UCSD-AML1 (cell line): ENCODE results near the gene EPHA6.

Experiments
- DNase-seq: peaks from one replicate; lab custom pipeline; 2025; ENCODE audit not compliant: unreplicated experiment; lab: John Stamatoyannopoulos, UW

The EPHA6 gene

DNA sequence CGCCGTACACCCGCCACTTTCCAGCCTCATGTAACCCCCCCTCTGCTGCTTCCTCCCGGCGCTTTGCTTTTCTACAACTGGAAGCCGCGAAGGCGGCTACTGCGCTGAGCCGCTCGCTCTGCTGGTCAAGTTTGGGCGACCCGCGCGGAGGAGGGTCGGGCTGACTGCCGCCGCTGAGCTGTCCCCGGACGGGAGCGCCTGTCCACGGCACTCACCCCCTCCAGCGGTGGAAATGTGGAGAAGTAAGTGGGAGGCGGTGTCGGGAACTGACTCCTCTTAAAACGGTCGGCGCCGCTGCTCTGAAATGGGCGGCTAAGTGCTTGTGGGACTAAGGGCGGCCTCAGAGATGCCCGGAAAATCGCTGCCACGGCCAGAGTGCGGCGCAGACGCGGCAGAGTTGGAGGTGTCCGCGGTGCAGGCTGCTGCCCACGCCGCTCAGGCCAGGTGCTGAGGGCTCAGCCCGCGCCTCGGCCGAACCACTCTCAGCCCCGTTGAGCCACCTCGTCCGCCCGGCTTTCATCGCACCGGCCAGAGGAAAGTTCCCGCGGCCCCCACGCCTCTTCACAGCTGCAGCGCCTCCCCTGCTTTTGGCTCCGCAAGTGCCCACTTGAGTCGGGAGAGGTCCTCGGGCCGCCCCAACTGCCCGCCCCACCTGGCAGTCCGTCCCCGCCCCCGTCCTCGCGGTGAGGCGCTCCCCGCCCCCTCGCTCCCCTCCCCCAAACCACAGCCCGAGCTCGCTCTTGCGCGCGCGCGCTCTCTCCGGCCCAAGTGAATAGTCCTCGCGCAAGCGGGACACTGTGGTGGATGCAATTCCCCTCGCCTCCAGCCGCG is at the start of gene EPHA6:
Gene EPHA6 (plus strand): TSS at position 775 of the 831 bp plus-strand sequence.
- DNase-seq, result peak; percentile 22

GRCh38 chr3:96776818-96777217 is 37.6 kb upstream of the EPHA6 start:
- DNase-seq, result no peak

GRCh38 chr3:96779810-96780209 is 34.6 kb upstream of the EPHA6 start:
- no peak for DNase-seq

- DNase-seq, result no peak
These were observed 18.3 kb upstream of the EPHA6 start for GRCh38 chr3:96796101-96796500.

DNA sequence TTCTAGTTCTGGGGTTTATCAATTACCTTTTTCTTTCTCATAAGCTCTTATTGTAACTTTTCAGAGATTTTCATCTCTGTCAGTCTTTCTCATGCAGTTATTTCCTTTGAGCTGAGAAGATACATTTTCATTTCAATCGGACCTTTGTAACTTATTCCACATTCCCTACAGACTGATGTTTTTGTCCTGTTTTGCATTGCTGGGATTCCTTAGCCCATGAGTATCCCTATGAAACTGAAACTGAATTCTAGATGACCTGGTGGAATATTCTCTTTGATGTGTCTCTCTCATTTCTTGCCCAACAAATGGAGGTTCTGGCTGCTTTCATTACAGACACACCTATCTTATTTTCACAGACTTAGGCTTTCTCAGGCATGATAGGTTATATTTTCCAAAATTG is 10.5 kb upstream of the EPHA6 start:
- DNase-seq, result no peak

- no peak for DNase-seq
These were observed 8.1 kb upstream of the EPHA6 start for GRCh38 chr3:96806341-96806740.

- DNase-seq, result peak; percentile 60
These were observed 1.1 kb upstream of the EPHA6 start for GRCh38 chr3:96813134-96813819.

DNA sequence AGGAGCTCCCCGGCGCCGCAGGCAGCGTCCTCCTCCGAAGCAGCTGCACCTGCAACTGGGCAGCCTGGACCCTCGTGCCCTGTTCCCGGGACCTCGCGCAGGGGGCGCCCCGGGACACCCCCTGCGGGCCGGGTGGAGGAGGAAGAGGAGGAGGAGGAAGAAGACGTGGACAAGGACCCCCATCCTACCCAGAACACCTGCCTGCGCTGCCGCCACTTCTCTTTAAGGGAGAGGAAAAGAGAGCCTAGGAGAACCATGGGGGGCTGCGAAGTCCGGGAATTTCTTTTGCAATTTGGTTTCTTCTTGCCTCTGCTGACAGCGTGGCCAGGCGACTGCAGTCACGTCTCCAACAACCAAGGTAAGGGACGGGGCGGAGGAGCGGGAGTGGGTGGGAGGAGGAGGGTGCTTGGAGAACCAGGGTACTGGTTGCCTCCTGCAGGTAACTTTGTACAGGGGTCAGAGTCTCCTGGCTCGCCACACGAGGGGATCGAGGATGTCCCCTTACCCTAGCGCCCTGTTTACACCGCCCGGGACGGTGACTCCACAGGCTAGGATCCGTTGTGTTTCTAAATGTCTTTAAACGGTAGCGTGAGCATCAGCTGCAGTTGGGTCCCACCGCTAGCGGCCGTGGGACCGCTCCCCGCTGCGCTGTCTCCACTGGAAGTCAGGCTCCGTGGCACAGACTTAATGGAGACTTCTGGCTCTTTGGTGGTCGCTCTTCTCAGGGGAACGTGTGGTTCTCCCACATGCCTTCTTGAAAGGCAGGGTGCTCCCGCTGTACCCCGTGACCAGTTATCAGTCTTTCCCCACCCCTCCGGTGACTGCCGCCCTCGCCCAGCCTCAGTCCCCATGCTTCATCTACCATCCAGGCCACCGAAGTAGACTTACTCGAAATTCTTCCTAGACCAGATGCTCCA is 515 bp downstream of the EPHA6 start:
- peak; percentile 4 for DNase-seq

DNA sequence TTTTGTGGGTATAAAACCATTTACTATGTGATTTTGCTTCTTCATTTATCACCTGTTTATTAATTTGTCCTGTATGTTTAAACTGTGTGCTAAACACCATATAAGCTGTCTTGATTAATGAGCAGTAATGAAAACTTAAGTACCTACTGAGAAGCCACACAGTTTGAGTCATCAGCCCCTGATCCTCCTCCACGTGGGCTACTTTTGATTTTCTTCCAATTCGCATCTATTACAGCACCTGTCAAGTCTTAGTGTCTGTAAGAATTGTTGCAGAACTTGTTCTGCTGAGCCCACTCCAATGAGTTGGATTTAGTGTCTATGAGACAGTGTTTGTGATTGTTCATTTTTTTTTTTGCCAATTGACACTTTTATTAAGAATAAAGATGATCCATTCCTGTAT is 16.8 kb downstream of the EPHA6 start:
- DNase-seq, result no peak

- no peak for DNase-seq
These were observed 18.9 kb downstream of the EPHA6 start for GRCh38 chr3:96833301-96833700.

- DNase-seq, result no peak
These were observed 21.9 kb downstream of the EPHA6 start for GRCh38 chr3:96836153-96836915.

DNA sequence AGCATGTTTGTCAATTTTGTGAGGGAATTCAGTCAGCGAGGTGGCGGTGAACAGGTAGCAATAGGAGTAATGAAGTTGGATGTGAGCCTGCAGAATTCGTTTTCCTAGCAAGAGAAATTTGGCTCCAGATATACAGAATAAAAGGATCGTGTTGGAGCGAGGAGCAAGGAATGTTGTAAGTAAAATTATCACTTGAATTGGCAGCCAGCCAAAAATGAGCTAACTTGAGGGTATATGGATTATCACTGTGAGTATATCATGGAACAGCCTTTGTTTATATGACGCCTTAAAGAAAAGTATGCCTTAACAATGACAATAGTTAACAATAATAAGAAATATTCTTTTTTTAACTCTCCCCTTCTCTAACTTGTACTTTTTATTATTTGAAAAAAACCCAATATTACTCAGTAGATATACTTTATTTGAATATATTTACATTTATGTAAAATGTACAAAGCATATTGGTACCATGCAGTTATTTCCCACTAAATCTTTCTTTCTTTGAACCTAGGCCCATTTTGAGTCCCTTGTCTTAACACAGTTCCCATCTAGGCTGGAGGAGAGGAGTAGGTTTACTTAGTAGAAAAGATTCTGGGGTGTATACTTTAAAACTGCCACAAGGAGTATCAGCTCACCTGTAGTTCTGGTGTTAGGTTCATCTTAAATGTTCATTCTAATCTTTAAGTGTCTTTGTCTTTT is 29.3 kb downstream of the EPHA6 start:
- no peak for DNase-seq

DNA sequence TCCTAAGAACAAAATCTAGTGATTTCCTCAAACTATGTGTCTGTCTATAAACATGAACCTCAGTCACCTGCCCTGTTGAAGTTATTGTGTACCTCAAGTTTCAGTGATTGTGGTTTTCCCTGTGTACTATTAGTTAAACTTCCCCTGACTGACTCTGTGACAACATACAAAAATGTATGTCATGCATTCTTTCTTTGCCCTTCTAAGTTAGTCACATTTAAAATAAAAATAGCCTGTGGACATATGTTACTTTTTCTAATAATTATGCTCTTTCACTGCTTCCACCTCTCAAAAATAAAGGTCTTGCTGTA is 29.8 kb downstream of the EPHA6 start:
- no peak for DNase-seq

- DNase-seq, result no peak
These were observed 38.5 kb downstream of the EPHA6 start for GRCh38 chr3:96852849-96853248.

DNA sequence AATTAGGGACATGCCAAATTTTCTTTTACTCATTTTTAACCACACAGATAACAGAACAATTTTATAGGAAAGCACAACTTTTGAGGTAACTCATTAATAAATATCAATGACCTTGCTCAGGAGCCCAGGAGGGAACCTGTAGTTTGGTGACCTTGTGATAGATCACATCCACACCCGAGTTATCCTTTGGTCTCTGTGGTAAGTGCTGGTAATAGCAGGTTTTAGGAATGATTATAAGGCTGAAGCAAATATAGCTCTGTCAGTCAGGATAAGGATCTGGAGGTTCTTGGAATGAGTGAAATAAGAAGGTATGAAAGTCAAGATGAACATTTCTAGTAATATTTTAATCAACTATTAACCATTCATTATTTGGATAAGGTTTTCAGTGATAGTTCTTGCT is 46.5 kb downstream of the EPHA6 start:
- no peak for DNase-seq

- no peak for DNase-seq
These were observed 48.8 kb downstream of the EPHA6 start for GRCh38 chr3:96863129-96863740.

GRCh38 chr3:96865605-96866004 is 51.2 kb downstream of the EPHA6 start:
- no peak for DNase-seq

- no peak for DNase-seq
These were observed 54.9 kb downstream of the EPHA6 start for GRCh38 chr3:96869316-96869715.

- no peak for DNase-seq
These were observed 63.1 kb downstream of the EPHA6 start for GRCh38 chr3:96877510-96877909.

GRCh38 chr3:96900031-96900430 is 85.6 kb downstream of the EPHA6 start:
- DNase-seq, result no peak
